Measurements from ENCODE around the gene MS4A12.
"Not testable (repeated sequence)": the region's sequence is repeated elsewhere in the genome, so short reads cannot be mapped to it uniquely, and the experiment has no call there.

Gene MS4A12

DNA sequence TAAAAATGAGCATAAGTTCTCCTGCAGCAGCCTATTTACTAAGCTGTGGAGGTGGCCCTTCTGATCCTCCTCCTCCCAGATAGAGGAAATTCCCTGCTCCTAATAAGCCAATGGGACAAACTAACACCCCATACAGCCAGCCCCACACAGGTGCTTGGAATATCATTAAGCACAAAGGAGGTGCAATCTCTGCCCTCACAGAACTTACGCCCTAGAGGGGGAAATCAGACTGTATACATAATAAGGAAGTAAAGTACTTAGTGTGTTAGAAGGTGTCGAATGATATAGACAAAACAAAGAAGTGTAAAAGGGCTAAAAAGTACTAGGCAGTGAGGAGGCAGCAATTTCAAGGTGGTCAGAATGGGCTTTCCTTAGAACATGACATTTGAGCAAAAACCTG is 5.8 kb downstream of the MS4A12 start:
- in situ Hi-C loops (cut with HindIII; ENCODE audit: low sequenced_read_pairs): no loop called here
- TF ChIP-seq, protein P1, sequence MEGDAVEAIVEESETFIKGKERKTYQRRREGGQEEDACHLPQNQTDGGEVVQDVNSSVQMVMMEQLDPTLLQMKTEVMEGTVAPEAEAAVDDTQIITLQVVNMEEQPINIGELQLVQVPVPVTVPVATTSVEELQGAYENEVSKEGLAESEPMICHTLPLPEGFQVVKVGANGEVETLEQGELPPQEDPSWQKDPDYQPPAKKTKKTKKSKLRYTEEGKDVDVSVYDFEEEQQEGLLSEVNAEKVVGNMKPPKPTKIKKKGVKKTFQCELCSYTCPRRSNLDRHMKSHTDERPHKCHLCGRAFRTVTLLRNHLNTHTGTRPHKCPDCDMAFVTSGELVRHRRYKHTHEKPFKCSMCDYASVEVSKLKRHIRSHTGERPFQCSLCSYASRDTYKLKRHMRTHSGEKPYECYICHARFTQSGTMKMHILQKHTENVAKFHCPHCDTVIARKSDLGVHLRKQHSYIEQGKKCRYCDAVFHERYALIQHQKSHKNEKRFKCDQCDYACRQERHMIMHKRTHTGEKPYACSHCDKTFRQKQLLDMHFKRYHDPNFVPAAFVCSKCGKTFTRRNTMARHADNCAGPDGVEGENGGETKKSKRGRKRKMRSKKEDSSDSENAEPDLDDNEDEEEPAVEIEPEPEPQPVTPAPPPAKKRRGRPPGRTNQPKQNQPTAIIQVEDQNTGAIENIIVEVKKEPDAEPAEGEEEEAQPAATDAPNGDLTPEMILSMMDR (IDR thresholded peaks at IDR 0.05; ENCODE audit: low read depth, low read length): no peak
- DNase-seq (ENCODE audit: low read depth, low spot score): no peak
- H3K4me3 ChIP-seq (ENCODE audit: low read depth, low read length): no peak overlapping the region

DNA sequence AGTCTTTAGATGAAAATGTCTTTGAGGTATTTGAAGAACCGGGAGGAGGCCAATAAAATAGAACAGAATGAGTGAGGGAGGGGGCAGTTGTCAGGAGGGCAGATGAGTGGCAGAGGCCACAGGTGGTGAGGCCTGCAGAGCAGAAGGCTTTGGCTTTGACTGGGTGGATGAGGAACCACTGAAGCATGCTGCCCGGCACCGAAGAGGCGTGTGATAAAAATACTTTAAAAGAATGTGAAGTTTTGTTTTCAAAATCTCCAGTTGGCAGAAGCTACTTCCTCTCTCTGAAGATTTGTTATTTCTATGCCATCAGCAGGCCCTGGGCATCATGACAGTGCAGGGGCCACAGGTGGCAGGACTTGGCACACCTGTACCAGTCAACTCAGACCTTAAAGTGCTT is 6.3 kb downstream of the MS4A12 start:
- TF ChIP-seq, protein P1 (IDR thresholded peaks at IDR 0.05; ENCODE audit: low read depth, low read length): no peak
- no peak overlapping the region for H3K4me3 ChIP-seq (ENCODE audit: low read depth, low read length)
- no peak for DNase-seq (ENCODE audit: low read depth, low spot score)
- in situ Hi-C loops (cut with HindIII; ENCODE audit: low sequenced_read_pairs): no loop called here

DNA sequence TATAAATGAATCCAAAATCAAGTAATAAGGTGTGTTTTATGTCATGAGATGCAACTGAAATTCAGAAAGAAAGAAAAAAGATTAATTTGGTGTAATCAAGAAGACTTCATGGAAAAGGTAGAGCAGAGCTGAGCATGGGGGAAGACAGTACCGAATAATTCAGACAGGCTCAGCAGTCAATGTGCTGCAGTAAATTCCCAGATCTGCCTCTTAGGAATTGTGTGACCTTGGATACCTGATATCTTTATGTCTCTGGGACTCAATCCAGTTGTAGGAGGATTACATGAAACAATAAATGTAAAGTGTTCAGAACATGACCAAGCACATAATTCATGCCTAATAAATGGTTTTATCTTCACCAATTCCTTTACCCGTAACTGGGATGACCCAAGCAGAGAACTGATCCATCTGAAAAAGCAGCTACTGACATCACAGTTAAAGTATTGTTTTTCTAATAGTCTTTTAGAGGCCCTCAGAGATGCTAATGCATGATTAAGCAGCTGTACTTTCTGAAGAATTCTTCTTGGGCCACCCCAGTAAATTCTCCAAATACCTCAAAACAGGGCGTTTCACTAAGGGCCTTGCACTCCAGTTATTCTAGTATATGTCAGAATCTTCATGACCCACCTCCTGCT is 7.8 kb downstream of the MS4A12 start:
- no peak overlapping the region for H3K4me3 ChIP-seq (ENCODE audit: low read depth, low read length)
- TF ChIP-seq, protein P1 (IDR thresholded peaks at IDR 0.05; ENCODE audit: low read depth, low read length): no peak
- DNase-seq (ENCODE audit: low read depth, low spot score): no peak
- in situ Hi-C loops (cut with HindIII; ENCODE audit: low sequenced_read_pairs): no loop called here

DNA sequence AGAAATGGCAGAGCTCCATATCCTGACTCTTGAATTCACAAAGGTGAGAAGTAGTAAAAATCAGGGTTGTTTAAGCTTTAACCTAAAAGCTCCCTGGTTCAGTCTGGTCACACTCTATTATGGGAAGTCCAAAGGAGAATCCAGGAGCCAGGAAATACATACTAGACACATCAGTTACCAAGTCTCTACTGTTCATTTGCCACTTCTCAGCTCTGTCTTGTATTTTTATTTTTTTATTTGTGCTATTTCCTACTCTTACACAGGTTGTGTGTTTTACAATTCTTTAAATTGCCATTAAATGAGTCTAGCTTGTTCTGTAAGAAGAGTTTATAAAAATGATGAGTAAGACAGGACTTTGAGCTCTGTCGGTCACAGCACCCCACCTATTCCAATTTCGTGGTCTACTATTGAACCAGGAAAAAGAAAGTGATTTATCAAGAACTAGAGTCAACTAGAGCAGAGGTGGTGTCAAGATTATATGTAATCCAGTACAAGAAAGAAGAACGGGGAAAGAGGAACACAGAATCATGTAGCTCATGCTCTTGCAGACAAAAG is 9.7 kb downstream of the MS4A12 start:
- in situ Hi-C loops (cut with HindIII; ENCODE audit: low sequenced_read_pairs): no loop called here
- H3K4me3 ChIP-seq (ENCODE audit: low read depth, low read length): no peak overlapping the region
- TF ChIP-seq, protein P1 (IDR thresholded peaks at IDR 0.05; ENCODE audit: low read depth, low read length): no peak
- DNase-seq (ENCODE audit: low read depth, low spot score): no peak

DNA sequence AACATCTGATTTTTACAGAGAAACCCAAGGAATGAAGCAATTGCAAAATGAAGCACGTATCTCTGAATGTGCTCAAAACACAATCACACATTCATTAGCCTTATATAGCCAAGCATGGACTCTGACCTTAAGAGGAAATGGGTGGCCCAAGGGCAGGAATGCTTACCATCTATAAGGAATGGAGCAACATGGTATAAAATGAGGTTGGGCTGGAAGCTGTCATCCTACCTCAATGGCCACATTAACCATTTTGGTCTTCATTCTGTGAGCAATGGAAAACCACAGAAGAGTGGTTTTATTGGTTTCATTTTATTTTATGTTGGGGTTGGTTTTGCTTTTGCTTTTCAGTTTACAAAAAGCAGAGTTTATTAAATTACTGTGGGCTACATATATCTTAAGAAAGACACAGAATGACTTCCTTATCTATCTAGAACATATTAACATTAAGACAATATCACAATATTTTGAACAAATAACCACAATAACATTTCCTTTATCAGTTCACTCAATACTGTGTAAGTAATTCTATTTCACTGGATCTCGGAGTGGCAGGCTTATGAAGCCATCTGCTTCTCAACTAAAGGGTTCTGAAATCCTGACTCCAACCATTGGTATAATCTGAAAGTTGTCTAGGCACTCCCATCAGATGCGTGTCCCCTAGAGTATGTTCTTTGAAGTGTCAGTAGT is 11.8 kb downstream of the MS4A12 start:
- no peak overlapping the region for H3K4me3 ChIP-seq (ENCODE audit: low read depth, low read length)
- TF ChIP-seq, protein P1 (IDR thresholded peaks at IDR 0.05; ENCODE audit: low read depth, low read length): no peak
- DNase-seq (ENCODE audit: low read depth, low spot score): no peak
- in situ Hi-C loops (cut with HindIII; ENCODE audit: low sequenced_read_pairs): no loop called here

DNA sequence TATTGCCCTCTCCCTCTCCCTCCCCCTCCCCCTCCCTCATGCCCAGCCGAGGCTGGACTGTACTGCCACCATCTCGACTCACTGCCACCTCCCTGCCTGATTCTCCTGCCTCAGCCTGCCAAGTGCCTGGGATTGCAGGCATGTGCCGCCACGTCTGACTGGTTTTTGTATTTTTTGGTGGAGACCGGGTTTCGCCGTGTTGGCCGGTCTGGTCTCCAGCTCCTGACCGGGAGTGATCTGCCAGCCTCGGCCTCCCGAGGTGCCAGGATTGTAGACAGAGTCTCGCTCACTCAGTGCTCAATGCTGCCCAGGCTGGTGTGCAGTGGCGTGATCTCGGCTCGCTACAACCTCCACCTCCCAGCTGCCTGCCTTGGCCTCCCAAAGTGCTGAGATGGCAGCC is 17.0 kb downstream of the MS4A12 start:
- in situ Hi-C loops (cut with HindIII; ENCODE audit: low sequenced_read_pairs); H3K4me3 ChIP-seq (ENCODE audit: low read depth, low read length); DNase-seq (ENCODE audit: low read depth, low spot score): not testable (repeated sequence)

DNA sequence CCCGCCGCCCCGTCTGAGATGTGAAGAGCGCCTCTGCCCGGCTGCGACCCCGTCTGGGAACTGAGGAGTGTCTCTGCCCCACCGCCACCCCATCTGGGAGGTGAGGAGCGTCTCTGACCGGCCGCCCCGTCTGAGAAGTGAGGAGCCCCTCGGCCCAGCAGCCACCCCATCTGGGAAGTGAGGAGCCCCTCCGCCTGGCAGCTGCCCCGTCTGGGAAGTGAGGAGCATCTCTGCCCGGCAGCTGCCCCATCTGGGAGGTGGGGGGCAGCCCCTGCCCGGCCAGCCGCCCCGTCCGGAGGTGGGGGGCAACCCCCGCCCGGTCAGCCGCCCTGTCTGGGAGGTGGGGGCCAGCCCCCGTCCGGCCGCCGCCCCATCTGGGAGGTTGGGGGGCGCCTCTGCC is 17.6 kb downstream of the MS4A12 start:
- H3K4me3 ChIP-seq (ENCODE audit: low read depth, low read length); DNase-seq (ENCODE audit: low read depth, low spot score); in situ Hi-C loops (cut with HindIII; ENCODE audit: low sequenced_read_pairs): not testable (repeated sequence)
